Mesendoderm (in vitro differentiated cells): ENCODE results near the gene SMCP.

Experiments used
- DNase-seq: peaks from one replicate; pipeline ENCODE4 v3.0.0; 2013
- H2AK5ac ChIP-seq: 2 replicates; pipeline ENCODE4 v1.6.1; 2013; ENCODE audit warnings: low read length, inconsistent platforms
- H2BK120ac ChIP-seq: 2 replicates; pipeline ENCODE4 v1.6.1; 2013; ENCODE audit warnings: low read depth, mild to moderate bottlenecking, low read length, moderate library complexity, mixed read lengths
- H2BK15ac ChIP-seq: replicated peaks from 2 replicates; pipeline ENCODE4 v1.6.1; 2013; ENCODE audit warnings: low read depth, mild to moderate bottlenecking, moderate library complexity
- H2BK5ac ChIP-seq: 2 replicates; pipeline ENCODE4 v1.6.1; 2013; ENCODE audit warnings: low read length, inconsistent platforms
- H3K18ac ChIP-seq: 2 replicates; pipeline ENCODE4 v1.6.1; 2013; ENCODE audit warnings: mild to moderate bottlenecking, low read length, mixed read lengths
- H3K23ac ChIP-seq: one replicate; pipeline ENCODE4 v1.6.1; 2013; ENCODE audit warnings: low read length
- H3K27ac ChIP-seq: 2 replicates; pipeline ENCODE4 v1.5.1; 2013; ENCODE audit warnings: low read depth, mild to moderate bottlenecking, inconsistent platforms, low read length, moderate library complexity
- H3K27me3 ChIP-seq: 2 replicates; pipeline ENCODE4 v1.6.1; 2013; ENCODE audit warnings: low read length, control low read depth, mild to moderate bottlenecking, inconsistent platforms; ENCODE audit not compliant: insufficient read depth, poor library complexity
- H3K36me3 ChIP-seq: 2 replicates; pipeline ENCODE4 v1.6.1; 2013; ENCODE audit warnings: low read length, inconsistent platforms; ENCODE audit not compliant: control insufficient read depth, insufficient read depth
- H3K4ac ChIP-seq: one replicate; pipeline ENCODE4 v1.6.1; 2013; ENCODE audit warnings: low read depth, mild to moderate bottlenecking, low read length, moderate library complexity
- H3K4me1 ChIP-seq: 2 replicates; pipeline ENCODE4 v1.6.1; 2013; ENCODE audit warnings: low read depth, low read length, inconsistent platforms; ENCODE audit not compliant: control insufficient read depth
- H3K4me2 ChIP-seq: 2 replicates; pipeline ENCODE4 v1.6.1; 2013; ENCODE audit warnings: low read length
- H3K4me3 ChIP-seq: 2 replicates; pipeline ENCODE4 v1.5.1; 2013; ENCODE audit warnings: mild to moderate bottlenecking, low read length
- H3K56ac ChIP-seq: one replicate; pipeline ENCODE4 v1.6.1; 2013; ENCODE audit warnings: low read length
- H3K79me1 ChIP-seq: 2 replicates; pipeline ENCODE4 v1.6.1; 2013; ENCODE audit warnings: low read length, inconsistent platforms
- H3K79me2 ChIP-seq: 2 replicates; pipeline ENCODE4 v1.6.1; 2013; ENCODE audit warnings: mild to moderate bottlenecking, low read length; ENCODE audit not compliant: control insufficient read depth, insufficient read depth
- H3K9ac ChIP-seq: 2 replicates; pipeline ENCODE4 v1.6.1; 2013; ENCODE audit warnings: low read length, inconsistent platforms
- H4K5ac ChIP-seq: one replicate; pipeline ENCODE4 v1.6.1; 2013; ENCODE audit warnings: low read length
- H4K8ac ChIP-seq: one replicate; pipeline ENCODE4 v1.6.1; 2013; ENCODE audit warnings: low read depth, mild to moderate bottlenecking, control low read depth, low read length, moderate library complexity
- WGBS: extraction: QIAGEN DNeasy Blood & Tissue Kit; methylation state at CpG from one replicate; pipeline ENCODE4 v1.1.7; 2013; ENCODE audit warnings: low lambda C conversion rate, missing lambda C conversion rate; ENCODE audit not compliant: insufficient coverage; ENCODE audit errors: extremely low coverage; 5-methylcytosine and 5-hydroxymethylcytosine counted together

The SMCP gene

GRCh38 chr1:152860129-152860528, 18.0 kb upstream of the SMCP start:
- Histone ChIP-seq H4K8ac (no peak overlapping the region), H2BK120ac (no peak overlapping the region), H3K27me3 (no peaks in the 10 kb centered on the region), H3K79me2 (no peaks in the 10 kb centered on the region), H4K5ac (no peak overlapping the region), H3K56ac (no peak overlapping the region), H3K18ac (no peak overlapping the region), H3K9ac (no peak overlapping the region), H3K4ac (no peak overlapping the region), H3K79me1 (no peaks in the 10 kb centered on the region), H3K4me3 (no peak overlapping the region), H3K23ac (no peak overlapping the region), H2BK15ac (no peak overlapping the region), H3K4me1 (no peaks in the 10 kb centered on the region), H2BK5ac (no peak overlapping the region), H3K36me3 (no peaks in the 10 kb centered on the region), H3K27ac (no peak overlapping the region), H2AK5ac (no peak overlapping the region), H3K4me2 (no peak overlapping the region)
- no peak for DNase-seq
- 100% methylated on average over 1 of the region's 3 CpGs for WGBS

- no CpG with 5 or more reads among the region's 4 CpGs for WGBS
- Histone ChIP-seq H3K79me1 (no peaks in the 10 kb centered on the region), H3K27me3 (no peaks in the 10 kb centered on the region), H3K9ac (no peak overlapping the region), H4K8ac (no peak overlapping the region), H3K4ac (no peak overlapping the region), H2BK15ac (no peak overlapping the region), H3K56ac (no peak overlapping the region), H3K36me3 (no peaks in the 10 kb centered on the region), H3K4me3 (no peak overlapping the region), H3K4me1 (no peaks in the 10 kb centered on the region), H3K23ac (no peak overlapping the region), H2AK5ac (no peak overlapping the region), H3K27ac (no peak overlapping the region), H4K5ac (no peak overlapping the region), H3K18ac (no peak overlapping the region), H3K79me2 (no peaks in the 10 kb centered on the region), H2BK120ac (no peak overlapping the region), H3K4me2 (no peak overlapping the region), H2BK5ac (no peak overlapping the region)
- no peak for DNase-seq
Measured at GRCh38 chr1:152861374-152861773, 16.7 kb upstream of the SMCP start.

GRCh38 chr1:152864443-152864842, 13.7 kb upstream of the SMCP start:
- no peak overlapping the region for H3K4ac ChIP-seq
- no peak overlapping the region for H2BK15ac ChIP-seq
- no peaks in the 10 kb centered on the region for H3K79me1 ChIP-seq
- no peaks in the 10 kb centered on the region for H3K36me3 ChIP-seq
- H3K27ac ChIP-seq, result no peak overlapping the region
- no peak overlapping the region for H4K5ac ChIP-seq
- H3K4me3 ChIP-seq, result no peak overlapping the region
- H2BK5ac ChIP-seq, result no peak overlapping the region
- no peak overlapping the region for H3K18ac ChIP-seq
- no peak overlapping the region for H2BK120ac ChIP-seq
- H3K4me2 ChIP-seq, result no peak overlapping the region
- no peak overlapping the region for H4K8ac ChIP-seq
- H3K79me2 ChIP-seq, result no peaks in the 10 kb centered on the region
- H3K4me1 ChIP-seq, result no peaks in the 10 kb centered on the region
- no peak overlapping the region for H3K9ac ChIP-seq
- H3K56ac ChIP-seq, result no peak overlapping the region
- no peaks in the 10 kb centered on the region for H3K27me3 ChIP-seq
- no peak for DNase-seq
- H2AK5ac ChIP-seq, result no peak overlapping the region
- no peak overlapping the region for H3K23ac ChIP-seq

- Histone ChIP-seq H3K79me1 (no peaks in the 10 kb centered on the region), H3K56ac (no peak overlapping the region), H3K18ac (no peak overlapping the region), H2AK5ac (no peak overlapping the region), H2BK15ac (no peak overlapping the region), H3K79me2 (no peaks in the 10 kb centered on the region), H4K5ac (no peak overlapping the region), H3K4me1 (no peaks in the 10 kb centered on the region), H2BK5ac (no peak overlapping the region), H3K36me3 (no peaks in the 10 kb centered on the region), H3K4me2 (no peak overlapping the region), H2BK120ac (no peak overlapping the region), H3K27ac (no peak overlapping the region), H3K23ac (no peak overlapping the region), H3K9ac (no peak overlapping the region), H3K4ac (no peak overlapping the region), H3K27me3 (no peaks in the 10 kb centered on the region), H3K4me3 (no peak overlapping the region), H4K8ac (no peak overlapping the region)
- no peak for DNase-seq
- WGBS, result no CpG with 5 or more reads among the region's 2 CpGs
Measured at GRCh38 chr1:152866321-152866720, 11.8 kb upstream of the SMCP start.

GRCh38 chr1:152869808-152870419, 8.2 kb upstream of the SMCP start:
- Histone ChIP-seq H3K4me1 (no peaks in the 10 kb centered on the region), H3K18ac (no peak overlapping the region), H2BK120ac (no peak overlapping the region), H3K23ac (no peak overlapping the region), H3K4me2 (no peak overlapping the region), H3K79me1 (no peaks in the 10 kb centered on the region), H3K36me3 (no peaks in the 10 kb centered on the region), H3K4ac (no peak overlapping the region), H3K56ac (no peak overlapping the region), H4K8ac (no peak overlapping the region), H2AK5ac (no peak overlapping the region), H2BK15ac (no peak overlapping the region), H3K4me3 (no peak overlapping the region), H4K5ac (no peak overlapping the region), H3K27ac (no peak overlapping the region), H3K27me3 (no peaks in the 10 kb centered on the region), H3K79me2 (no peaks in the 10 kb centered on the region), H2BK5ac (no peak overlapping the region), H3K9ac (no peak overlapping the region)
- no CpG with 5 or more reads among the region's 9 CpGs for WGBS
- DNase-seq, result peak; percentile 79
